Measurements from ENCODE around the gene VPS8. TPM values are rescaled to one million over a fixed set of nuclear protein-coding genes. Genes with fewer than 3 reads are reported as not detected.
"Not testable (repeated sequence)": the region's sequence is repeated elsewhere in the genome, so short reads cannot be mapped to it uniquely, and the experiment has no call there.

VPS8 gene
- total RNA-seq, 2 donors from 2014 or later = 40.1 to 78.0 TPM

- H3K27me3 ChIP-seq (replicated peaks; ENCODE audit: insufficient read depth) = no peaks in the 10 kb centered on the region
- DNase-seq (ENCODE audit: low spot score) (no peak), ATAC-seq (ENCODE audit: insufficient number of reproducible peaks, low FRiP score, low read depth) (no peak)
- H3K4me3 ChIP-seq = no peak overlapping the region
- no peak for TF ChIP-seq CTCF (IDR thresholded peaks at IDR 0.05)
- no peaks in the 10 kb centered on the region for H3K4me1 ChIP-seq (ENCODE audit: control insufficient read depth in 1 of 2, low read depth in 2 of 2)
- H3K27ac ChIP-seq = no peak overlapping the region
- peaks cover 3% of the 10 kb centered on the region for H3K36me3 ChIP-seq
- no peaks in the 10 kb centered on the region for H3K9me3 ChIP-seq
Measured at GRCh38 chr3:184945886-184946625, 134.1 kb downstream of the VPS8 start.

GRCh38 chr3:184946917-184947316 lies 135.0 kb downstream of the VPS8 start:
- H3K36me3 ChIP-seq = no peaks in the 10 kb centered on the region

GRCh38 chr3:184949251-184949965 lies 137.4 kb downstream of the VPS8 start:
- Histone ChIP-seq H3K9me3 (no peaks in the 10 kb centered on the region), H3K27me3 (replicated peaks; ENCODE audit: insufficient read depth) (no peaks in the 10 kb centered on the region), H3K4me1 (ENCODE audit: control insufficient read depth in 1 of 2, low read depth in 2 of 2) (no peaks in the 10 kb centered on the region), H3K27ac (no peak overlapping the region), H3K36me3 (no peaks in the 10 kb centered on the region), H3K4me3 (no peak overlapping the region)
- TF ChIP-seq CTCF (IDR thresholded peaks at IDR 0.05) = no peak
- DNase-seq (ENCODE audit: low spot score) = no peak
- no peak for ATAC-seq (ENCODE audit: insufficient number of reproducible peaks, low FRiP score, low read depth)

More at GRCh38 chr3:184946917-184947316, 135.0 kb downstream of the VPS8 start:
- no peak overlapping the region for H3K27ac ChIP-seq
- no peak for TF ChIP-seq CTCF (IDR thresholded peaks at IDR 0.05)
- no peaks in the 10 kb centered on the region for H3K9me3 ChIP-seq
- no peaks in the 10 kb centered on the region for H3K4me1 ChIP-seq (ENCODE audit: control insufficient read depth in 1 of 2, low read depth in 2 of 2)
- H3K27me3 ChIP-seq (replicated peaks; ENCODE audit: insufficient read depth) = no peaks in the 10 kb centered on the region
- DNase-seq (ENCODE audit: low spot score) (no peak), ATAC-seq (ENCODE audit: insufficient number of reproducible peaks, low FRiP score, low read depth) (no peak)
- no peak overlapping the region for H3K4me3 ChIP-seq

GRCh38 chr3:184950816-184951215 lies 138.8 kb downstream of the VPS8 start:
- not testable (repeated sequence) for H3K9me3 ChIP-seq; DNase-seq (ENCODE audit: low spot score); ATAC-seq (ENCODE audit: insufficient number of reproducible peaks, low FRiP score, low read depth); H3K27me3 ChIP-seq (replicated peaks; ENCODE audit: insufficient read depth); H3K4me1 ChIP-seq (ENCODE audit: control insufficient read depth in 1 of 2, low read depth in 2 of 2); H3K4me3 ChIP-seq; H3K36me3 ChIP-seq; H3K27ac ChIP-seq

- Histone ChIP-seq H3K9me3 (no peaks in the 10 kb centered on the region), H3K4me3 (no peak overlapping the region), H3K36me3 (peaks cover 1% of the 10 kb centered on the region), H3K27me3 (replicated peaks; ENCODE audit: insufficient read depth) (no peaks in the 10 kb centered on the region), H3K4me1 (ENCODE audit: control insufficient read depth in 1 of 2, low read depth in 2 of 2) (no peaks in the 10 kb centered on the region), H3K27ac (no peak overlapping the region)
- no peak for DNase-seq (ENCODE audit: low spot score)
- ATAC-seq (ENCODE audit: insufficient number of reproducible peaks, low FRiP score, low read depth) = no peak
- no peak for TF ChIP-seq CTCF (IDR thresholded peaks at IDR 0.05)
Measured at GRCh38 chr3:184952671-184953070, 140.7 kb downstream of the VPS8 start.

Data from thoracic aorta (tissue), 2 donors.